CD4-positive, alpha-beta T cell (primary cell): ENCODE measurements around the gene TMEM45A. TPM values are rescaled to one million over a fixed set of nuclear protein-coding genes. Genes with fewer than 3 reads are reported as not detected.

ENCODE experiments used
- ATAC-seq: fragments of 200-7000 bp; cut with Tn5 transposase; one replicate; pipeline ENCODE4 v1.10.0; 2022; ENCODE audit warnings: mild to moderate bottlenecking; ENCODE audit not compliant: poor library complexity
- CTCF ChIA-PET: fragments of 350-600 bp; sonication (Branson Sonifier 250); formaldehyde crosslinking; loops from one replicate; lab custom pipeline; 2021; ENCODE audit warnings: antibody characterized with exemption, inconsistent platforms; lab: Charles Lee
- POLR2A ChIA-PET: fragments of 350-600 bp; sonication (Branson Sonifier 250); formaldehyde crosslinking; loops from one replicate; lab custom pipeline; 2021; ENCODE audit warnings: antibody characterized with exemption, inconsistent platforms; lab: Charles Lee
- DNase-seq, 14 experiments: peaks; one replicate each; pipeline ENCODE4 v3.0.0-alpha.2; 2013 to 2020; ENCODE audit warnings: mixed read lengths in 2 of 14
- H3K27ac ChIP-seq, 2 donors: one replicate each; pipeline versions ENCODE4 v1.5.1 to v1.7.0; 2013; ENCODE audit warnings: low read length in 2 of 2, low read depth in 1 of 2, mild to moderate bottlenecking in 1 of 2
- H3K27me3 ChIP-seq, 2 experiments: 1 replicate in 1 of 2; 2 replicates in 1 of 2; pipeline versions ENCODE4 v1.6.1 to v1.7.0; 2013; ENCODE audit warnings: low read length in 2 of 2, control low read depth in 1 of 2, mild to moderate bottlenecking in 1 of 2, moderate library complexity in 1 of 2; ENCODE audit not compliant: insufficient read depth in 2 of 2, control insufficient read depth in 1 of 2
- H3K36me3 ChIP-seq: one replicate; pipeline ENCODE4 v1.6.1; 2013; ENCODE audit warnings: low read length, control low read depth; ENCODE audit not compliant: insufficient read depth
- H3K4me1 ChIP-seq: one replicate; pipeline ENCODE4 v1.6.1; 2013; ENCODE audit warnings: low read length, control low read depth; ENCODE audit not compliant: insufficient read depth
- H3K4me3 ChIP-seq: one replicate; pipeline ENCODE4 v1.5.1; 2013; ENCODE audit warnings: mild to moderate bottlenecking, low read length, moderate library complexity
- H3K9me3 ChIP-seq, 2 experiments: 1 replicate in 1 of 2; 2 replicates in 1 of 2; pipeline versions ENCODE4 v1.6.1 to v1.7.0; 2013; ENCODE audit warnings: low read length in 2 of 2, mild to moderate bottlenecking in 2 of 2, control low read depth in 1 of 2, moderate library complexity in 1 of 2; ENCODE audit not compliant: control insufficient read depth in 1 of 2, insufficient read depth in 1 of 2
- H3K27ac Mint-ChIP-seq: one replicate; pipeline ENCODE4 v1.8.0; 2020; ENCODE audit warnings: mixed read lengths
- H3K27me3 Mint-ChIP-seq: one replicate; pipeline ENCODE4 v1.8.0; 2021; ENCODE audit warnings: mixed read lengths
- H3K36me3 Mint-ChIP-seq: one replicate; pipeline ENCODE4 v1.8.0; 2021; ENCODE audit warnings: low read depth, mixed read lengths
- H3K4me1 Mint-ChIP-seq: one replicate; pipeline ENCODE4 v1.8.0; 2021; ENCODE audit warnings: low read depth, mixed read lengths
- H3K4me3 Mint-ChIP-seq: one replicate; pipeline ENCODE4 v1.8.0; 2020; ENCODE audit warnings: mild to moderate bottlenecking, mixed read lengths
- H3K9me3 Mint-ChIP-seq: one replicate; pipeline ENCODE4 v1.8.0; 2020; ENCODE audit warnings: mixed read lengths
- intact Hi-C, 2 experiments: fragments of 100-400 bp; cut with DNase I in 1 of 2; cut with micrococcal nuclease in 1 of 2; formaldehyde crosslinking; loops; one replicate each; pipeline versions ENCODE4 v1.15.1 to v1.9.0; 2023 to 2025; cut with DNase I, micrococcal nuclease
- total RNA-seq, 174 experiments: library from RNA in 2 of 174; stranded (reverse) in 2 of 174; gene quantifications; one replicate each; pipeline ENCODE4 v1.2.3 and lab custom pipeline; 2021 to 2026
- TF ChIP-seq, protein P1 (sequence below): fragments of 200-600 bp; IDR thresholded peaks from one replicate; pipeline ENCODE4 v1.8.0; 2022; ENCODE audit warnings: antibody characterized with exemption, mild to moderate bottlenecking

TMEM45A gene
- total RNA-seq, 2 experiments from 2014 or later = 0.08 TPM; not detected in 1

DNA sequence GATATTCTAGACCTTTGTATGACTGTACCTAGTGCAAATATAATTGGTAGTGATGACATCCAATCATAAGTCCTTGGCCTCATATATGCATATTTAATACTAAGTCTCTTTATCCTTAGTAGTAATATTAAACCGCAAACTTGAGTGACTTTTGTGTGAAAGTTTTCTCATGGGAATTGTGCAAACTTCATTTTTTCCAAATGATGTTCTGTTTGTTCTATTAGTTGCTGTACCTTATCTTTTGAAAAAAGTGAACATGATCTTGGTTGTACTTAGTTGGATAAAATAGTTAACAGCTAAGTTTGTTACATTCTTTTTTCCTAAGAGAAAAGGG lies 43.2 kb downstream of the TMEM45A start:
- no peaks in the 10 kb centered on the region for H3K27me3 Mint-ChIP-seq
- intact Hi-C loops = no loop called here

DNA sequence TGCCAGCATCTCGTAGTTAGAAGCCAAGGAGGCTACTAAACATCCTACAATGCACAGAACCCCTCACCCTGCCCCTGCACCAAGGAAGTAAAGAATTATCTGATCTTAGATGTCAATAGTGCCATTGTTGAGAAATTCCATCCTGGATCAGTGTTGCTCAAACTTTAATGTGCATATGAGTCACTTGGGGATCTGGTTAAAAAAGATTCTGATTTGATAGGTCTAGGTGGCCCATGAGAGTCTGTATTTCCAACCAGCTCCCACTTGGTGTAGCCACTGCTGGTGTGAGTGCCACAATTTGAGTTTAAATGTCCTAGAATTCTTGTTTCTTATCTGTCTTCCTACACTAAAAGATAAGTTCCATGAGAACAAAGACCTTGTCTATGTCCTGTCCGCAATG lies 43.7 kb downstream of the TMEM45A start:
- no peaks in the 10 kb centered on the region for H3K36me3 Mint-ChIP-seq
- H3K27ac Mint-ChIP-seq = no peak overlapping the region
- H3K27me3 Mint-ChIP-seq = no peaks in the 10 kb centered on the region
- Histone ChIP-seq H3K27ac (no peak overlapping the region), H3K27me3 (no peaks in the 10 kb centered on the region), H3K36me3 (no peaks in the 10 kb centered on the region), H3K9me3 (no peaks in the 10 kb centered on the region), H3K4me1 (no peaks in the 10 kb centered on the region), H3K4me3 (no peak overlapping the region)
- no peaks in the 10 kb centered on the region for H3K4me1 Mint-ChIP-seq
- intact Hi-C loops = no loop called here
- ATAC-seq (no peak), DNase-seq (no peak)
- H3K9me3 Mint-ChIP-seq = peaks cover 4% of the 10 kb centered on the region
- ChIA-PET CTCF (no interaction called here), POLR2A (no interaction called here)
- H3K4me3 Mint-ChIP-seq = no peak overlapping the region
- TF ChIP-seq, protein P1, sequence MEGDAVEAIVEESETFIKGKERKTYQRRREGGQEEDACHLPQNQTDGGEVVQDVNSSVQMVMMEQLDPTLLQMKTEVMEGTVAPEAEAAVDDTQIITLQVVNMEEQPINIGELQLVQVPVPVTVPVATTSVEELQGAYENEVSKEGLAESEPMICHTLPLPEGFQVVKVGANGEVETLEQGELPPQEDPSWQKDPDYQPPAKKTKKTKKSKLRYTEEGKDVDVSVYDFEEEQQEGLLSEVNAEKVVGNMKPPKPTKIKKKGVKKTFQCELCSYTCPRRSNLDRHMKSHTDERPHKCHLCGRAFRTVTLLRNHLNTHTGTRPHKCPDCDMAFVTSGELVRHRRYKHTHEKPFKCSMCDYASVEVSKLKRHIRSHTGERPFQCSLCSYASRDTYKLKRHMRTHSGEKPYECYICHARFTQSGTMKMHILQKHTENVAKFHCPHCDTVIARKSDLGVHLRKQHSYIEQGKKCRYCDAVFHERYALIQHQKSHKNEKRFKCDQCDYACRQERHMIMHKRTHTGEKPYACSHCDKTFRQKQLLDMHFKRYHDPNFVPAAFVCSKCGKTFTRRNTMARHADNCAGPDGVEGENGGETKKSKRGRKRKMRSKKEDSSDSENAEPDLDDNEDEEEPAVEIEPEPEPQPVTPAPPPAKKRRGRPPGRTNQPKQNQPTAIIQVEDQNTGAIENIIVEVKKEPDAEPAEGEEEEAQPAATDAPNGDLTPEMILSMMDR = no peak

More for the DNA sequence above, 43.2 kb downstream of the TMEM45A start:
- Histone ChIP-seq H3K9me3 (no peaks in the 10 kb centered on the region), H3K27ac (no peak overlapping the region), H3K27me3 (no peaks in the 10 kb centered on the region), H3K4me1 (no peaks in the 10 kb centered on the region), H3K4me3 (no peak overlapping the region), H3K36me3 (no peaks in the 10 kb centered on the region)
- DNase-seq (no peak), ATAC-seq (no peak)
- Mint-ChIP-seq H3K27ac (no peak overlapping the region), H3K4me1 (no peaks in the 10 kb centered on the region), H3K36me3 (no peaks in the 10 kb centered on the region), H3K9me3 (peaks cover 2% of the 10 kb centered on the region), H3K4me3 (no peak overlapping the region)
- ChIA-PET CTCF (no interaction called here), POLR2A (no interaction called here)
- TF ChIP-seq, protein P1 = no peak

DNA sequence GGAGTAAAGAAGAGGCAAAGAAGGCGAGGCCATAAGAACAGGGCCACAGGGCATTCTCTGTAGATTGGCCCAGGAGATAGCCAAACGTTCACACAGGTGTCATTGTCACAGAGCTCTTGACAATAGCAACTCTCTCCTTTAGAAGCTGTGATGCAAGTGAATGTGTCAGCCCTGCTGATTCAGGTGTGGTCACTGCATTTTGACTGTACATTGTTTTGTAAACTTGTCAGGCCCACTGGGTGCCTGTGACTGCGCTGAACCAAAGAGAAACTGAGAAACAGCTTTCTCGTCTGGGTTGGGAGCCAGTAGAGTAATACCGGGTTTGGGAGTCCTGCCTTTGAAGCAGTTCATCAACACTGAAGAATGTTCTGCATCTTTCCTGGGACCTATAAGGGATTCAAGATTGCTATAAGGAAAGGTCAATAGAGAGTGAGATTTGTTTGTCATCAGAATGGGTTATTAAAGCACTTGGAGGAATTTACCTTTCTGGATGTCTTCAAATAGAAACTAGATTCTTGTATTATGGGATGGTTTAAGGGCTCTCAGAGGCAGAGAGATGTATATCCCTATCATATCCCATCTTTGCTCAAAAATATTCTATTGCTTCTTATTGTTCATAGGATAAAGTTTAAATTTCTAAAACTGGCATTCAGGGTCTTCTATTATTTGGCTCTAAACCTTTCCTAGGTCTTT lies 45.4 kb downstream of the TMEM45A start:
- Mint-ChIP-seq H3K36me3 (no peaks in the 10 kb centered on the region), H3K27ac (no peak overlapping the region), H3K4me3 (no peak overlapping the region), H3K4me1 (no peaks in the 10 kb centered on the region), H3K27me3 (no peaks in the 10 kb centered on the region), H3K9me3 (peaks cover 5% of the 10 kb centered on the region)
- Histone ChIP-seq H3K36me3 (no peaks in the 10 kb centered on the region), H3K27me3 (no peaks in the 10 kb centered on the region), H3K9me3 (no peaks in the 10 kb centered on the region), H3K27ac (no peak overlapping the region), H3K4me1 (no peaks in the 10 kb centered on the region), H3K4me3 (no peak overlapping the region)
- CTCF ChIA-PET = no interaction called here
- POLR2A ChIA-PET = no interaction called here
- TF ChIP-seq, protein P1 = no peak
- no peak for ATAC-seq
- intact Hi-C loops = no loop called here
- no peak for DNase-seq
